ENCODE results near the gene EZR.

The EZR gene

DNA sequence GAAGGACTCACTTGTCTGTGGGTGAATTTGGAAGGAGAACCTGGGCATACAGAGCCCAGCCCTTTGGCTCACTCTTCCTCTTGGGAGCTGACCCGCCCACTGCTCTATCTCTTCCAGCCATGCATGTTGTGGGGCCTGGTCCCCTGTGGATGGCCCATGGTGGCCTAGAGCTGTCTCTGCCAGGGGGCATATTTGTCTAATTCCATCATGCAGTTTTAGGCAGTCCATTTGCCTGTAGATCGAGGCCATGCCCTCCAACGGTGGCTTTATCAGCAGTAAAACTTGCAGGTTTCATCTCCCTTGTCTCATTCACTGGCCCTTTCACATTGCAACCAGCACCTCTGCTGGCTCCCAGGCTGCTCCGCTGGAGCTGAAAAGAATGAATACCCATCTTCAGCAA is 12.9 kb upstream of the EZR start:
- WGBS, 2 donors (ENCODE audit: extremely low coverage in 2 of 2, insufficient read length in 2 of 2, insufficient replicate concordance in 1 of 2): no CpG with 5 or more reads among the region's 4 CpGs

DNA sequence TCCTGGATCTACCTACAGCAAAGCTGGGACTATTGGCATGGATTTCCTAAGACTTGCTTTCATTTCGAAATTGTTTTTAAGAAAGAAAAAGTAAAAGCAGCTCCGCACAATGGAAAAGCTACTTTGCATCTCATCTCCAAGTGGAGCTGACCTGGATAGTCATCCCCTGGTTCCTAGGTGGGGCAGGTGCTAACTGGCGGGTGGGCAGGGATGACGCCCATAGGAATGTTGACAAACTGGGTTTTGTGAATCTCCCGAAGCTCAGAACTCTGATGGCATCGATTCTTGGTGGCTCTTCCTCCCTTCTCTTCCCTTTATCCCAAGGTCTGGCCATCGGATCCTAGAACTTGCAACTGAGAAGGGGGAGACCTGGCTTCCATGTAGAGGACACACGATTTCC is 12.4 kb upstream of the EZR start:
- Histone ChIP-seq H2AFZ (ENCODE audit: low read length) (no peak overlapping the region), H3K27ac (replicated peaks; ENCODE audit: low read length) (no peak overlapping the region), H3K79me1 (ENCODE audit: low read depth, low read length) (peaks cover 1% of the 10 kb centered on the region), H3K4me2 (ENCODE audit: insufficient read depth, low read length, poor library complexity, severe bottlenecking) (no peak overlapping the region), H3K4me3 (ENCODE audit: low read length in 2 of 2) (no peak overlapping the region), H3K4me1 (ENCODE audit: control insufficient read depth in 2 of 2, insufficient read depth in 1 of 2, low read depth in 1 of 2, low read length in 2 of 2) (no peaks in the 10 kb centered on the region), H2BK120ac (ENCODE audit: low read depth, low read length) (no peak overlapping the region), H2BK12ac (ENCODE audit: low read length) (no peak overlapping the region), H3K36me3 (replicated peaks in 1 of 2; ENCODE audit: control insufficient read depth in 2 of 2, insufficient read depth in 2 of 2, low read length in 2 of 2) (no peaks in the 10 kb centered on the region), H2BK5ac (ENCODE audit: low read length) (no peak overlapping the region), H4K8ac (ENCODE audit: low read depth, low read length) (no peak overlapping the region), H3K18ac (ENCODE audit: low read length) (no peak overlapping the region), H2BK15ac (ENCODE audit: low read length) (peak overlapping the region; percentile 39), H3K9ac (ENCODE audit: low read depth, low read length, poor library complexity) (no peak overlapping the region), H3K4ac (ENCODE audit: low read length) (no peak overlapping the region), H3K23ac (ENCODE audit: low read depth, low read length, poor library complexity) (no peak overlapping the region), H3K27me3 (ENCODE audit: control insufficient read depth in 3 of 3, insufficient read depth in 3 of 3, low read depth in 1 of 3, low read length in 3 of 3) (peaks cover 0 to 13% (median 0%) of the 10 kb centered on the region in 3 experiments), H4K91ac (ENCODE audit: low read depth, low read length, poor library complexity) (no peak overlapping the region), H3K9me3 (replicated peaks in 1 of 2; ENCODE audit: control insufficient read depth in 2 of 2, insufficient read depth in 1 of 2, low read depth in 1 of 2, low read length in 2 of 2) (no peaks in the 10 kb centered on the region), H2AK5ac (ENCODE audit: low read depth, low read length) (peak overlapping the region; percentile 47), H3K14ac (ENCODE audit: low read length) (no peak overlapping the region)
- no peak for DNase-seq (ENCODE audit: low spot score)
- WGBS, 2 donors (ENCODE audit: extremely low coverage in 2 of 2, insufficient read length in 2 of 2, insufficient replicate concordance in 1 of 2): no CpG with 5 or more reads among the region's 8 CpGs

More for the DNA sequence above, 12.9 kb upstream of the EZR start:
- no peak overlapping the region for H2BK15ac ChIP-seq (ENCODE audit: low read length)
- H3K27me3 ChIP-seq (ENCODE audit: control insufficient read depth in 3 of 3, insufficient read depth in 3 of 3, low read depth in 1 of 3, low read length in 3 of 3): peaks cover 0 to 13% (median 0%) of the 10 kb centered on the region in 3 experiments
- no peak overlapping the region for H2BK120ac ChIP-seq (ENCODE audit: low read depth, low read length)
- H3K9me3 ChIP-seq (replicated peaks in 1 of 2; ENCODE audit: control insufficient read depth in 2 of 2, insufficient read depth in 1 of 2, low read depth in 1 of 2, low read length in 2 of 2): no peaks in the 10 kb centered on the region
- no peak overlapping the region for H3K4me2 ChIP-seq (ENCODE audit: insufficient read depth, low read length, poor library complexity, severe bottlenecking)
- H3K79me1 ChIP-seq (ENCODE audit: low read depth, low read length): peaks cover 1% of the 10 kb centered on the region
- H4K91ac ChIP-seq (ENCODE audit: low read depth, low read length, poor library complexity): no peak overlapping the region
- no peak overlapping the region for H3K27ac ChIP-seq (replicated peaks; ENCODE audit: low read length)
- no peak overlapping the region for H3K14ac ChIP-seq (ENCODE audit: low read length)
- peak overlapping the region; percentile 13 for H3K23ac ChIP-seq (ENCODE audit: low read depth, low read length, poor library complexity)
- H2BK12ac ChIP-seq (ENCODE audit: low read length): no peak overlapping the region
- DNase-seq (ENCODE audit: low spot score): no peak
- no peak overlapping the region for H4K8ac ChIP-seq (ENCODE audit: low read depth, low read length)
- H3K4me3 ChIP-seq (ENCODE audit: low read length in 2 of 2): no peak overlapping the region
- H2AFZ ChIP-seq (ENCODE audit: low read length): no peak overlapping the region
- H3K18ac ChIP-seq (ENCODE audit: low read length): peak overlapping the region; percentile 52
- H2BK5ac ChIP-seq (ENCODE audit: low read length): no peak overlapping the region
- no peaks in the 10 kb centered on the region for H3K4me1 ChIP-seq (ENCODE audit: control insufficient read depth in 2 of 2, insufficient read depth in 1 of 2, low read depth in 1 of 2, low read length in 2 of 2)
- no peak overlapping the region for H3K9ac ChIP-seq (ENCODE audit: low read depth, low read length, poor library complexity)
- H3K4ac ChIP-seq (ENCODE audit: low read length): no peak overlapping the region
- H2AK5ac ChIP-seq (ENCODE audit: low read depth, low read length): no peak overlapping the region
- no peaks in the 10 kb centered on the region for H3K36me3 ChIP-seq (replicated peaks in 1 of 2; ENCODE audit: control insufficient read depth in 2 of 2, insufficient read depth in 2 of 2, low read length in 2 of 2)

DNA sequence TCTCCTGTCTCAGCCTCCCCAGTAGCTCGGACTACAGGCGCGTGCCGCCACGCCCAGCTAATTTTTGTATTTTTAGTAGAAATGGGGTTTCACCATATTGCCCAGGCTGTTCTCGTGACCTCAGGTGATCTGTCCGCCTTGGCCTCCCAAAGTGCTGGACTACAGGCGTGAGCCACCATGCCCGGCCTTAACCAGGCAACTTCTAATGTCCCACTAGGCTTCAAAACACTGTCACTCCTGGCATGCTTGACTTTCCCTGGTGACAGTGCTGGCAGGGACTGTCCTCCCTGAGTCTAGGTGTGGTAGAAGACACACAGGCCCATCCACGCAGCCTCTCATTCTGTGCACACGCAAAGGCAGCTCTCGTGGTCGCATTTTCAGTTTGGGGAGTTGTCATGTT is 11.6 kb upstream of the EZR start:
- H4K91ac ChIP-seq (ENCODE audit: low read depth, low read length, poor library complexity): no peak overlapping the region
- no peak overlapping the region for H2BK5ac ChIP-seq (ENCODE audit: low read length)
- WGBS, 2 donors (ENCODE audit: extremely low coverage in 2 of 2, insufficient read length in 2 of 2, insufficient replicate concordance in 1 of 2): no CpG with 5 or more reads among the region's 13 CpGs

DNA sequence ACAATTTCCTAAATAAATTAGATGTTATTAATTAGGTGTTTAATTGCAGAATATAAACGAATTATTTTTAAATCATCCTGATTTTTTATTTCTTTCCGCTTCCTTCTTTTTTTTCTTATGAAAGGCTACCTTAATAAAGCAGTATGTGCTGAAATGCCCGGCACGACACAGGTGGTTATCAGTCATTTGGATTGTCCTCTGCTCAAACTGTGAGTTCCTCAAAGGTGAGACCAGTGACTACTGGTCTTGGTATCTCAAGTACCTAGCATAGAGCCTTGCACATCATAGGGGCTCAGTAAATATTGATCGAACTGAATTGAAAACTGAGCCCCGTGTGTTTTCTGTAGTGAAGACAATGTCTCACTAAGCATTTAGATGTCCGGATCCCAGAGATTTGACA is 9.6 kb upstream of the EZR start:
- peaks cover 1% of the 10 kb centered on the region for H3K79me1 ChIP-seq (ENCODE audit: low read depth, low read length)
- peaks cover 0 to 7% (median 0%) of the 10 kb centered on the region in 3 experiments for H3K27me3 ChIP-seq (ENCODE audit: control insufficient read depth in 3 of 3, insufficient read depth in 3 of 3, low read depth in 1 of 3, low read length in 3 of 3)
- no peak overlapping the region for H4K91ac ChIP-seq (ENCODE audit: low read depth, low read length, poor library complexity)
- H3K18ac ChIP-seq (ENCODE audit: low read length): no peak overlapping the region
- no peak overlapping the region for H3K4ac ChIP-seq (ENCODE audit: low read length)
- H2AFZ ChIP-seq (ENCODE audit: low read length): no peak overlapping the region
- H2BK15ac ChIP-seq (ENCODE audit: low read length): no peak overlapping the region
- no peak overlapping the region for H2BK5ac ChIP-seq (ENCODE audit: low read length)
- H3K36me3 ChIP-seq (replicated peaks in 1 of 2; ENCODE audit: control insufficient read depth in 2 of 2, insufficient read depth in 2 of 2, low read length in 2 of 2): no peaks in the 10 kb centered on the region
- no peak overlapping the region for H2BK120ac ChIP-seq (ENCODE audit: low read depth, low read length)
- H3K4me3 ChIP-seq (ENCODE audit: low read length in 2 of 2): no peak overlapping the region
- no peak overlapping the region for H2AK5ac ChIP-seq (ENCODE audit: low read depth, low read length)
- no CpG with 5 or more reads among the region's 7 CpGs for WGBS, 2 donors (ENCODE audit: extremely low coverage in 2 of 2, insufficient read length in 2 of 2, insufficient replicate concordance in 1 of 2)
- no peak overlapping the region for H3K14ac ChIP-seq (ENCODE audit: low read length)
- no peaks in the 10 kb centered on the region for H3K4me1 ChIP-seq (ENCODE audit: control insufficient read depth in 2 of 2, insufficient read depth in 1 of 2, low read depth in 1 of 2, low read length in 2 of 2)
- no peak overlapping the region for H3K27ac ChIP-seq (replicated peaks; ENCODE audit: low read length)
- DNase-seq (ENCODE audit: low spot score): no peak
- H3K4me2 ChIP-seq (ENCODE audit: insufficient read depth, low read length, poor library complexity, severe bottlenecking): no peak overlapping the region
- no peak overlapping the region for H3K23ac ChIP-seq (ENCODE audit: low read depth, low read length, poor library complexity)
- no peak overlapping the region for H3K9ac ChIP-seq (ENCODE audit: low read depth, low read length, poor library complexity)
- no peak overlapping the region for H2BK12ac ChIP-seq (ENCODE audit: low read length)
- no peaks in the 10 kb centered on the region for H3K9me3 ChIP-seq (replicated peaks in 1 of 2; ENCODE audit: control insufficient read depth in 2 of 2, insufficient read depth in 1 of 2, low read depth in 1 of 2, low read length in 2 of 2)
- no peak overlapping the region for H4K8ac ChIP-seq (ENCODE audit: low read depth, low read length)

More for the DNA sequence above, 11.6 kb upstream of the EZR start:
- Histone ChIP-seq H3K27ac (replicated peaks; ENCODE audit: low read length) (no peak overlapping the region), H3K4ac (ENCODE audit: low read length) (no peak overlapping the region), H2AFZ (ENCODE audit: low read length) (no peak overlapping the region), H2AK5ac (ENCODE audit: low read depth, low read length) (peak overlapping the region; percentile 47), H2BK12ac (ENCODE audit: low read length) (no peak overlapping the region), H3K79me1 (ENCODE audit: low read depth, low read length) (peaks cover 1% of the 10 kb centered on the region), H4K8ac (ENCODE audit: low read depth, low read length) (no peak overlapping the region), H3K4me2 (ENCODE audit: insufficient read depth, low read length, poor library complexity, severe bottlenecking) (no peak overlapping the region), H3K18ac (ENCODE audit: low read length) (peak overlapping the region; percentile 11), H3K9me3 (replicated peaks in 1 of 2; ENCODE audit: control insufficient read depth in 2 of 2, insufficient read depth in 1 of 2, low read depth in 1 of 2, low read length in 2 of 2) (no peaks in the 10 kb centered on the region), H3K36me3 (replicated peaks in 1 of 2; ENCODE audit: control insufficient read depth in 2 of 2, insufficient read depth in 2 of 2, low read length in 2 of 2) (no peaks in the 10 kb centered on the region), H3K4me3 (ENCODE audit: low read length in 2 of 2) (no peak overlapping the region), H3K4me1 (ENCODE audit: control insufficient read depth in 2 of 2, insufficient read depth in 1 of 2, low read depth in 1 of 2, low read length in 2 of 2) (no peaks in the 10 kb centered on the region), H2BK15ac (ENCODE audit: low read length) (peak overlapping the region; percentile 39), H2BK120ac (ENCODE audit: low read depth, low read length) (no peak overlapping the region), H3K9ac (ENCODE audit: low read depth, low read length, poor library complexity) (no peak overlapping the region), H3K14ac (ENCODE audit: low read length) (no peak overlapping the region), H3K23ac (ENCODE audit: low read depth, low read length, poor library complexity) (no peak overlapping the region), H3K27me3 (ENCODE audit: control insufficient read depth in 3 of 3, insufficient read depth in 3 of 3, low read depth in 1 of 3, low read length in 3 of 3) (peaks cover 0 to 13% (median 0%) of the 10 kb centered on the region in 3 experiments)
- no peak for DNase-seq (ENCODE audit: low spot score)

All from neuronal stem cell (in vitro differentiated cells).